NCI-H2171 treated with DMSO at 0.1 percent for 48 hours (cell line): Measurements from ENCODE around the gene GRIK2.
A peak's percentile ranks its signal among the peaks of the same experiment; 100 is the strongest.

Experiments
- DNase-seq: peaks from one replicate; lab custom pipeline; 2025; lab: John Stamatoyannopoulos, UW

Gene GRIK2

DNA sequence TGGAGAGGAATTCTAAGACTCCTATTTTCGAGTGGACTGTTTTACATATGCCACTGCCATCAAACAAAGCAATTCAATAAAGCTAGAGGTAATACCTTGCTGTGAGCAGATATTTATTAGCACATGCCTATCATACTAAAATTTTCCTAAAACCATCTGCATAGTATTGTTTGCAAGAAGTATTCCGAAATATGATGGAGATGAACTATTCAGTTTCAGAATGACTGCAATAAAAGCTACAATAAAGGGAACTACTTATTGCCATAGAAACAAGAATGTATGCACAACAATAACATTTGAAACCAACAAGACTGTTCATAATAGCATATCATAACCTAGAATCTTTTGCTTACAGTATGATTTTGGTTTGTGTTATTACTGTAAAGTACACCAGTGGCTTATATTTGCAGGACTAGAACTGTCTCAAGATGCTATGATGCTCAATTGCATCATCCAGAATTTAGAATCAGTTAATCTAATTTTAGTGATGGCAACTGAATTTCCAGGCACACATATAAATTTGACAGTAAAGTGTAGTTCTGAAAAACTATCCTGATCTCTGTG lies 144.3 kb downstream of the GRIK2 start:
- peak; percentile 17 for DNase-seq

DNA sequence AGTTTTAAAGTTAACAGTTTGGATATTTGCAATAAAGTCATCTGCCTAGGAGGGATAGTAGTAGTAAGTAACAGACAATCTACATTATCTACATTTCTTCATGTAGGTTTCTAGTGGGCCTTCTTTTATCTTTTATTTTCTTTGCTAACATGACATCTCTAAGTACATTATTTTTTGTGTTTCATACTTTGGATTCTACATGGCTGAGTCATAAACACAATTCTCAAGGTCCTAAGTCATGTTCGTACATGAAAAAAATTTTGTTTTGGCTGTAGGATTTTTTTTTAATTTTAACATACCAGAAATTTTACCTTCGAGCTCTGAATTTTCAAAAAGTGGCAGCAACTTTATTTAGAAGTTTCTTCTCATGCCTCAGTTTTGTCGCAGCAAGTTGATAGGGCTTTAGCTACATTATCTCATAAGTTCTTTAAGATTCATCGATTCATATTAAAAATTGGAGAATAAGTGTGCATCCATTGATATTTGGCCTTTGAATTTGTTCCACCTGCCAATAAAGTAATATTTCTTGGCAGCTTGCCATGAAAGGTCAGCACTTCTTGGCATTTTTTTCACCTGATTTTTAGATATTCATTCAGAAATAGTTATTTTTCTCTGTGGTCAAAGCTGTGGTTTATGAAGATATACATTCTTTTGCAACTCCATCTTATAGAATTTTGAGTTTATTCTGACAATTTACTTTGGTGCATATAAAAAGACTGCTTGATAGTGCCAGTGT lies 146.2 kb downstream of the GRIK2 start:
- DNase-seq: no peak

DNA sequence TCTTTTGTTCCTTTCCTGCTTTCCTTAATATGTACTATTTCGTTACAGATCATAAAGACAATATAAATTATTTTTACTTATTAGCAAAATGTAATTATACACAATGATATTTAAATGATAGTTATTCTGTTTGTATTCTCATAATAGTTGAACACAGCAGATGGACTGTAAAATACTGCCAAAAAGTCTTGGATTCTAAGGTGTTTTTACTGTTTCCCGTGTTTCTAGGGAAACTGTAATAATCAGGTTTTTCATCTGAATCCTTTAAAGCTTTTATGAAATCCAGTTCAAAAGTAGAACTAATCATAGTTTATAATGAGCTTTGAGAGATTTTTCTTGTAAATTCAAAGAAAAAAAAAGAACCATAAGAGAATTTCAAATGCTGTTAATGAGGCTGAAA lies 148.4 kb downstream of the GRIK2 start:
- DNase-seq: no peak

DNA sequence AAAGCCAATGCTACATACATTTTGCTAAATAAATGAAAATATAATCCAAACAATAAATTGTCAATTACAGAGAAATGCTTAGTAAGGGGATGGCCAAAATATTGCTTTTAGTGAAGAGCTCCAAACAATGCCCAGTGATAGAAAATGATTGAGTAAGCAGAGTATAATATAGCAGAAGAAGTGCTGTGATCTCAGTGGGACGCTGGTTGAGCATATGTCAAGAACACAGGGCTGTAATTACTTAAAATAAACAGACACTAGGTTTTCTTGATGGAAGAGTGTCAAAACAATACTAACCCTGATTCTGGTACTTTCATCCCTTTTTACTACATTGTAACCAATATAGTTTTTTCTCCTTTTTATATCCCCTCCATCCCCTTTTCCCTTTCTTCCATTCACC lies 150.3 kb downstream of the GRIK2 start:
- peak; percentile 66 for DNase-seq

DNA sequence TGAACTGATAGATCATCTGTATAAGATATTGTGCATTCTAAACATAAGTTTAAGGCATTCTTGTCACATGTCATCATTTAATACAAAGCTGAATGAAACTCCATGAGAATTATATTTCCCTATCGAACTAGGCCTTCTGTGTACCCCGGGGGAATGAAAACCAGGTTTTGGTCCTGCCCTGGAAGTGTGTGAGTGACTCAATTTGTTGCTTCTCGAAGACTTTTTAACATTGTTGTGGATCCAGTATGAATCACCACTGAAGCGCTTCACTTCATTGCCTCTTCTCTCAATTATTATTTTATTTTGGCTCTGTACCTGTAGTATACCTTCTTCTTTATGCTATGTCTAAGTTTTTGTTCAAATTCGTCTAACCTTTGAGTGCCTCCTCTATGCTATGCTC lies 150.8 kb downstream of the GRIK2 start:
- DNase-seq: peak; percentile 27

DNA sequence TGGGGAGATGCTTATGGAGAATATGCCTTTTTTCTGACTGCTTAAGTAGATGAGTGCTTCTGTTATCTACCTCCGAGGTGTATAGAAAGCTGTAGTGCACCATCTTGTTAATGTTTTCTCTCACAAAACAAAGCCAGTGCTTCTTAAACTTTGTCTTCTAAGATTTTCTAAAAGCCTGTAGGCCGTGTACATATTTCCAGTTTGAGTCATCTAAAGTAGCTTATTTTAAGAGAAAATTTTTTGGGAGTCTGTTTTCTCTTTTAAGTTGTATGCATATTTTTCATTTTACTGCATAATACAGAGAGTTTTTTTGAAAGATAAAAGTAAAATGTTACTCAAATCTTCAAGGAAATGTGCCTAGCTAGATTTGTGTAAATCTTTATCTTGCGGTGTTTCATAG lies 151.7 kb downstream of the GRIK2 start:
- DNase-seq: no peak

DNA sequence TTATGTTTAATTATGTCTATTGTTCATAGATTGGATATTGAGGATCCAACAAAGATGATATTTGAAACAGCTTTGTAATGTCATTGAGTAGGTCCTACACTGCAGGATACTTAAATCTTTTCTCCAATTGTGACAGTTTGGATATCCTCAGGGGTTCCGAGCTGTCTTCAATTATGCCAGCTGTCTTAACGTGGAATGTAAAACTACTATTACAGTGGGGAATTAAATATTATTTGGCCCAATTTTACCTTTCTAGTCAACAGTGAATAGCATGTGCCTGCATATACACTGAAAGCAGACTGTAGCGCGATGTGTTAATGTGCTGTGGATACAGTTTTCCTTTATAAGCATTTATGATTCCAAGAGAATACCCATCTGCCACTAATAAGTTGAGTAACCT lies 156.9 kb downstream of the GRIK2 start:
- no peak for DNase-seq

DNA sequence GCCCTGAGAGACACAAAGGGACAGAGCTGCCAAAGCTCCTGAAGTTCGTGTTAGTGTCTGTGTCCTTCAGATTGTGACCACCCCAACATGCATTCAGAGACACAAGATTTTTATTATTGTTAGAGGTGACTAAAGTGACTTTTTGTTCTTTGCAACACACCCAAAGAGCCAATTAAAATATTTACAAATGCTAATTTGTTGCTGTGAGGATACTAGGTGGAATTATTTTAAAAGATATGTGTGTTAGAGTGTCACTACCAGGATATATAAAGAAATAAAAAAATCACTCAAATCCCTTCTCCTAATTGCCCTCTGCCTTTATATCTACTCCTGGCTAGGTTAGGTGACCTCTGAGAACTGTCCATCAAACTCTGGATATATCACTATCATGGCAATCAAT lies 160.7 kb downstream of the GRIK2 start:
- DNase-seq: no peak

DNA sequence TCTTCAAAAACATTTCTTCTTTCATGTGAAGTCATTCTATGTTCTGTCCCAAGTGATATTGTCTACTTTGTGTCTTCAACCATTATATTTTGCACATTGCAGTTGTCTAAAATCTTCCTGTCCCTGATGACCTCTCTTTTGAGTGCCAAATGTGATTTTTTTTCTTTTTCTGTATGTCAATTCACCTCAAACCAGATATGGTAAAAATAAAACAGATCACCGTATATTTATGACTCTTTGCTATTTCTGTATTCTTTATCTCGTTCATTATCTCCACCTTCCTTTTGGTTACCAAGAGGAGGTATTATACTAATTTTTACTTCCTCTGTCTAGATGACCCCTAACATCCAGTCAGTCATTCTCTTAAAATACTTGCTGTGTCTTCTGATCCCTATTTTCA lies 165.2 kb downstream of the GRIK2 start:
- no peak for DNase-seq

DNA sequence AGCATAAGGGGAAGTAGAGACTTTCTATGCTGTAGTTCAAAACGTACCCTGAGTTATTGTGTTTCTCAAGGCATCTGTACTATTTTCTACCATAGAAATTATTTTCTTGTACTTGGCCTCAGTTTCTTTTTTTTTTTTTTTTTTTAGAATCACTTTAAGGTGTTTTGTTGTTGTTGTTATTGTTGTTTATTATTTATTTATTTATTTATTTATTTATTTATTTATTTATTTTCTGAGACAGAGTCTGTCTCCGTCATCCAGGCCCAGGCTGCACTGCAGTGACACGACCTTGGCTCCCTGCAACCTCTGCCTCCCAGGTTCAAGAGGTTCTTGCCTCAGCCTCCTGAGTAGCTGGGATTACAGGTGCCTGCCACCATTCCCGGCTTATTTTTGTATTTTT lies 179.1 kb downstream of the GRIK2 start:
- no peak for DNase-seq

DNA sequence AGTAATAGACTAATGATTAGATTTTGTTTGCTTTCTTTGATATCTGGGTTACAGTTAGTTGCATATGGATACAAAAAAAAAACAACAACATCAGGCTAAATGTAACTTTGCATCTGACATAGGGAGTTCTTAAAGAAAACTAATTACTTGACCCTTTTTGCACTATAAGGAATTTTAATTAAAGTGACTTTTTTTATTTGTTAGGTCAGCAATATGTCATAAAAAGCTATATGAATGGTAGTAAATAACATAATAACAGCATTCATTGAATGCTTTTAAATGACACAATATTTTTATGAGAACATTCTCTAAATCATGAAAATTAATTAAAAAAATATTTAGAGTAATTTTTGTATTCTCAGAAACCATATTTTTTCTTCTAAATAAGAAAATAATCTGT lies 183.6 kb downstream of the GRIK2 start:
- DNase-seq: no peak

DNA sequence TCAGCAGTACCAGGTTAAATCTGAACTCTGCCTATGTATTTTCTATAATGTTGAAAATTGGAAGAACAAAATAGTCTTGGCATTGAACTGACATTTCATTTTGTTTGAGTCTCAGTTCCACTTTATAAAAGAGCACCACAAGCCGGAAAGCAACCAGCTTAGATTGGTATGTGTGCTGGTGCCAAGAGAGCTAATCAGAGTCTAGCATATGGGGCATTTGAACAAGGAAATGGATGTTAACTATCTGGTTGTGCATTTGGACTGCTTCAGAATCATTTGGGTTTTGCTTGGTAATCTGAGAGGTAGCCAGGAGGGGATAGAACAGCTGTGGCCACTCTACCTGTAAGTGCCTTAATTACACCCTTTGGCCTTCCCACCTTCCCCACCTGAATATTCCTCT lies 184.8 kb downstream of the GRIK2 start:
- DNase-seq: peak; percentile 4

DNA sequence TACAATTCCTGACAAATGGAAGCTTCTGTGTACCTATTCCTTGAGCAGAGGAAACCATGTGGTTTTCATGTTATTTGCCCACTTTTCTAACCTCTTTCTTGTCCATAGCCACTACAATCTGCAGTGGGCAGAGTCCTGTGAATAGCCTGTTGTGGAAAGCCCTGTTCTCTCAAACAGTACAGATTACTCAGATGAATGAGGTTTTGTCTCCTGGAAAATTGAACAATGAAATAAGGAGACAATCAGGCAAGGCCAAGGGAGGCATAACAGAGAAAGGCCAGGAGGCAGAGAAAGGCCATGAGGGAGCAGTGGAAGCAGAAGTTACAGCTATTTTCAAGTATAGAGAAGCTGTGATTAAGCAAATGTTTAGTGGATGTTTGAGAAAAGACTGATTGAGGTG lies 189.3 kb downstream of the GRIK2 start:
- no peak for DNase-seq

DNA sequence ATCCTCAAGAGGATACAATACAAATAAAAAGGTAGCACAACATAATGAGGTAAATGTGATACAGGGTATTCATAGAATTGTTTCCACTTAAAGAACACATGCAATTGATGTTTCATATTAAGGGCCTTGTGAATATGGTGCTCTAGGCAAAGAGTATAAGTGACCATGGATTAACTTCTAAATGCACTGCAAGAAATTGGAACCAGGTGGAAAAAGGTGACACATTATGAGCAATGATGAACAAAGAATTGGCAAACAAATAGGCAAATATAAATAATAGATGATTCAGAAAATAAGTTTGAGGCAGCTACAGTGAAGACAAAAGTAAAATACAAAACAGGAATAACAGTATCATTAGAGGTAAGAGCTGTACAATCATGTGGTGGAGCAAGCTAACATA lies 192.0 kb downstream of the GRIK2 start:
- no peak for DNase-seq

DNA sequence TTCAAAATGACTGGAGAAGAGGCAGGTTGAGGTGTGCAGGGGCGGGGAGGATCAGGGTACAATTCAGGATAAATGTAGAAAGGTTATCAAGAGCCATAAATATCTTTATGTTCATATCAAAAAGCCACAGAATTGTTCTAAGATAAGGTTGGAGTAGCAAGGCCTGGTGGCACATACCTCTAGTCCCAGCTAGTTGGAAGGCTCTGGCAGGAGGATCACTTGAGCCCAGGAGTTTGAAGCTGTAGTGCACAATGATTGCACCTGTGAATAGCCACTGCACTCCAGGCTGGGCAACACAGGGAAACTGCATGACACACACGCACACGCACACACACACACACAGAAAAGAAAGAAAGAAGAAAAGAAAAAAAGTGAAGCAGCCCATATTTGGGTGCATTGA lies 194.8 kb downstream of the GRIK2 start:
- no peak for DNase-seq

DNA sequence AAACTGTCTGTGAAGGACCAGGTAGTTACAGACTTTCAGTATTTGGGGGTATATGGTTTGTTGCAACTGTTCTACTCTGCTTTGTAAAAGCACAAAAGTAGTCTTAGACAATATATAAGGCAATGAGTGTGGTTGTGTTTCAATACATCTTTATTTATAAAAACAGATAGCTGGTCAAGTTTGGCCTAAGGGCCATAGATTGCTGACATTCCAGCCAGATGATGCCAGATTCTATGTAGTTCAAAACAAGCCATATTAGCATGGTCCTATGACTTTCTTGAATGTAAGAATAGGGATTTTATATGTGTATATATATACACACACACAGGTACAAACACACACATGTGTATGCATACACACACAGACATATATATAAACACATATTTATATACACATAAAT lies 201.8 kb downstream of the GRIK2 start:
- no peak for DNase-seq

DNA sequence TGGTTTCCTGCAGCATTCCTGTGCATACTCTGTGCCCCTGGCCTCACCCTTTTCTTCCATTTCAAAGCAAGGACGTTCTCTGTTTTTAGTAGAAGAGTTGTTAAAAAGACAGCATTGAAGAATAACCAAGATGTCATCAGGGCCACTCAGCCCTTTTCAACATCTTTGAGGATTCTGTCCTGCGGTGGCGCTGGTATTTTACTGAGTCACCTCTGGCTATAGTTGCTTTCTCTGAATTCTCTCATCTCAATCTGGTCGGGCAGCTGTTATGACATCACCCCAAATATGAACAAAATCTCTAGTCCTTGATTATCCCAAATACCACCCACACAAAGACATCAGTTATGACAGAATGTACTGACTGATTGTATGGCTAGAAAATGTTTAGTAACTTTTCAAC lies 204.2 kb downstream of the GRIK2 start:
- no peak for DNase-seq

DNA sequence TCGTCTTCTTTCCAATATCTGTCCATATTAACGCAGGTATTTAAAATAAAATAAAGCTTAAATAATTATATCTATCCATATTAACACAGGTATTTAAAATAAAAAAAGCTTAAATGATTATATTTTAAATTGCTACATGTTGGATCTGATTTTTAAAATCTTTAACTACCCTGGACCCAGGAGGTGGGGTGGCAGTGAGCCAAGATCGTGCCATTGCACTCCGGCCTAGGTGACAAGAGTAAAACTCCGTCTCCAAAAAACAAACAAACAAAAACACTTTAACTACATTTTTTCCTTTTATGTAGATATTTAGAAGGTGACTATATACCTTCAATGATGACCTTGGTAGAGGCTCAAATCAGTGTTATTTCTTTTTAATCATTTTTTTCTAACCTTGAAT lies 211.9 kb downstream of the GRIK2 start:
- DNase-seq: no peak

DNA sequence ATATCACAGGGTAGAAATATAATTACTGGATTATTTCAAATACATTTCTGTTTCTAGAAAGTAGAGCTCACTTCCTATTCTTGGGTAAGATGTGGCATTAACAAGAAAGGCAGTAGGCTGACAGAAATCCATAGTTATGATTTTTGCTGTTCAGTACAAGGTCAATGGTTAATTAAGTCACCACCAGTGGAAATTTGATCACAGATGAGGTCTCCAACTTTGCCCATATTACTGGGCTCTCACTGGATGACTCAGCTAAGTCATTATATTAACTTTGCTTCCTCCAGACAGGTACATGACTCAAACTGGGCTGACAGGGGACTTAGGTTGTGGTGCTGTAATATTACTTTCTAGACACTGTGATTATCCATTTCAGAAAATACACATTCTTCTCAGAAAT lies 212.4 kb downstream of the GRIK2 start:
- no peak for DNase-seq

DNA sequence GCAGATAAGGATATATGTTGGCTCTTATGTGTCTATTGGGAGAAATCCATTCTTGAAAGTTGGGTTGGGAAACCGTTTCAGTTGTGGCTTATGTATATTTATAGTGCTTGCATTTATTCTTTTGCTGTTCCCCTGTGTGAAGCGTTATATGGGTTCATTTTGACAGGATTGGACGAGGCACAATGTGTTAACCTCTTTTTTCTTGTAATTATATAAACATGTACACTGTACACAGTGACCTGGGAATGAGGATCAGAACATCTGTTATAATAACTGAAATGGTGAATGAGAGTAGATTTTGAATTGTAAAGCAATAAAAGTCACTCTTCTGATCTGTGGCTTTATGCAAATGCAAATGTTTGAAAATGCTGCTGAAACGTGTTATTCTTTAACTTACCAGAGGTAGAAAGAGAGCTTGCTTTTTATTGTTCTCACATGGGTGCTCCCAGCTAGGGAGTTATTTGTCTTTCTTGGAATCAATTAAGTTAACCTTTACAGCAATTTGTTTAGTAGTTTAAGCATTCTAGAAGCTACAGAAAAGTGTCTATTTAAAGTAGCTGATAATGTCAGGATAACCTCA lies 213.7 kb downstream of the GRIK2 start:
- no peak for DNase-seq

DNA sequence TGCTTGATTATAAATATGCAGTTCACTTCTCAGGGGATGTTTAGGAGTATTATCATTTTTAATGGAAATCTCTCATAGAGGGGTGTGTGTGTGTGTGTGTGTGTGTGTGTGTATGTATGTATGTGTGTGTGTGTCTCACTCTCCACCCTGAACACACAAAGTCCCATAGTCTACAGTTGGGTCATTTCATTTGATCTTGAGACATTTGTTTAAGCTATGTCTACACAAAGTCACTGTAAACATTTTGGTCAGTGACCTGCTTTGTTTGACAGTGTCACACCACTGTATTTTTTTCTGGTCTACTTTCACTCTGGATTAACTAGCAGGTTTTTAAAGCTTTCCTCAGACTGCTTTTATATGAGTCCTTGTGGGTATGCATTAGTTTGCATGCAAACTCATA lies 215.2 kb downstream of the GRIK2 start:
- DNase-seq: no peak

DNA sequence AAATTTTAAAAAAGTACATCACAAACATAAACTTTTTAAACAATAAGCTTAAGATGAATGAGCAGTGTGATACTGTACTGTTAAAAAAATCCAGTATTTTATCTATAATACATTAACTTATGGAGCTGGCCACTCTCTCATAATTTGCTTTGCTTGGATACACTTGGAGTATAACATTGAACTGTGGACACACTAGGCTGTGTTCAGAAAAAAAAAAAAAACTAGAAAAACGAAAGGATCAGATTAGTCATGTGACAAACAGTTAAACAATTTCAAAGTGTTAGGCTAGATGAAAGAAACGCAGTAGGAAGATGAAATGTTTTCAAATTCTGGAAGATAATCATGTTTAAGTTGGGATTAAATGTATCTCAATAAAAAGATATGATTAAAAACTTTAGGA lies 220.0 kb downstream of the GRIK2 start:
- no peak for DNase-seq

DNA sequence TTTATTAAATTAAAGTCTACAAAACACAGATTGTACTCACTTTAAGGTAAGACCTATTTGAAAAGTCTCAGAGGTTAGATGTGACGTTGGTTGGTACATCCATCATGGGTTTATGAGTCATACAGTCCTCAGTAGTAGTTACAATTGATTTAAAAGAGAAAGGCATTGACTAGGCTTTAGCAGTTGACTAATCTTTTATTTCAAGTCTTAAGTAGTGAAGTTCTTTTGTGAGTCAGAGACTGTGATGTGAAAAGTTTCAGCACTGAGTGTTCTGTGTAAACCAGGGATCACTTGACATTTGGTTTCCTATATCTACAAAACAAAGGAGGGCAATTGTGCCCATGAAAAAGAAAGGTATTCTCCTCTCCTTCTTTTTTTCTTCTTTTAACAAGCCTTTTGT lies 221.3 kb downstream of the GRIK2 start:
- DNase-seq: no peak

DNA sequence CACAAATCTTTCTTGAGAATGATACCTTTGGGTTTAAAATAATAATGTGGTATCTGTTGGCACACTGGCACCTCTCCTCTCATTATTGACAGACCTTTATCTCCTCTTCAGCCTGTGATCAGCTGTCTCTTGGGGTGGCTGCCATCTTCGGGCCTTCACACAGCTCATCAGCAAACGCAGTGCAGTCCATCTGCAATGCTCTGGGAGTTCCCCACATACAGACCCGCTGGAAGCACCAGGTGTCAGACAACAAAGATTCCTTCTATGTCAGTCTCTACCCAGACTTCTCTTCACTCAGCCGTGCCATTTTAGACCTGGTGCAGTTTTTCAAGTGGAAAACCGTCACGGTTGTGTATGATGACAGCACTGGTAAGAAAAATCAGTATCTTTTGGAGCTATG lies 232.8 kb downstream of the GRIK2 start:
- DNase-seq: peak; percentile 55
